ENCODE results near the gene ARMH2. TPM values are rescaled to one million over a fixed set of nuclear protein-coding genes. Genes with fewer than 3 reads are reported as not detected.
"Not testable (repeated sequence)": the region's sequence is repeated elsewhere in the genome, so short reads cannot be mapped to it uniquely, and the experiment has no call there.

The ARMH2 gene
- total RNA-seq, 4 donors from 2014 or later, result not detected

- H3K4me3 ChIP-seq, result no peak overlapping the region
- H3K9me3 ChIP-seq, result no peaks in the 10 kb centered on the region
- no peaks in the 10 kb centered on the region for H3K4me1 ChIP-seq
- no peak overlapping the region for H3K27ac ChIP-seq
- no peak for TF ChIP-seq CTCF (IDR thresholded peaks at IDR 0.05)
- TF ChIP-seq POLR2A (IDR thresholded peaks at IDR 0.05), result no peak
- H3K27me3 ChIP-seq, result no peaks in the 10 kb centered on the region
- H3K36me3 ChIP-seq, result no peaks in the 10 kb centered on the region
- no peak for DNase-seq
- intact Hi-C loops (cut with DNase I; ENCODE audit: low total_unique reads), result loop anchor here (10.0 kb wide), 1 partner anchor 177 kb away; no protein-coding TSS in a partner anchor
These were observed 37.4 kb downstream of the ARMH2 start for GRCh38 chr6:24761193-24761835.

GRCh38 chr6:24760210-24760609 lies 38.5 kb downstream of the ARMH2 start:
- H3K4me1 ChIP-seq, result no peaks in the 10 kb centered on the region
- no peaks in the 10 kb centered on the region for H3K9me3 ChIP-seq
- TF ChIP-seq POLR2A (IDR thresholded peaks at IDR 0.05) (no peak), CTCF (IDR thresholded peaks at IDR 0.05) (no peak)
- no peaks in the 10 kb centered on the region for H3K36me3 ChIP-seq
- H3K4me3 ChIP-seq, result no peak overlapping the region
- intact Hi-C loops (cut with DNase I; ENCODE audit: low total_unique reads), result loop anchor here (10.0 kb wide), 1 partner anchor 175 kb away; no protein-coding TSS in a partner anchor
- no peaks in the 10 kb centered on the region for H3K27me3 ChIP-seq
- H3K27ac ChIP-seq, result no peak overlapping the region
- no peak for DNase-seq

GRCh38 chr6:24759718-24760117 lies 39.0 kb downstream of the ARMH2 start:
- Histone ChIP-seq H3K36me3 (no peaks in the 10 kb centered on the region), H3K4me3 (no peak overlapping the region), H3K27me3 (no peaks in the 10 kb centered on the region), H3K4me1 (no peaks in the 10 kb centered on the region), H3K9me3 (no peaks in the 10 kb centered on the region), H3K27ac (no peak overlapping the region)
- intact Hi-C loops (cut with DNase I; ENCODE audit: low total_unique reads), result loop anchor here (10.0 kb wide), 1 partner anchor 175 kb away; no protein-coding TSS in a partner anchor
- DNase-seq, result no peak
- no peak for TF ChIP-seq POLR2A (IDR thresholded peaks at IDR 0.05)
- TF ChIP-seq CTCF (IDR thresholded peaks at IDR 0.05), result no peak

- TF ChIP-seq POLR2A (IDR thresholded peaks at IDR 0.05), result no peak
- no peak for TF ChIP-seq CTCF (IDR thresholded peaks at IDR 0.05)
- Histone ChIP-seq H3K4me1 (no peaks in the 10 kb centered on the region), H3K36me3 (no peaks in the 10 kb centered on the region), H3K27ac (no peak overlapping the region), H3K27me3 (no peaks in the 10 kb centered on the region), H3K9me3 (no peaks in the 10 kb centered on the region), H3K4me3 (no peak overlapping the region)
- no peak for DNase-seq
- intact Hi-C loops (cut with DNase I; ENCODE audit: low total_unique reads), result no loop called here
These were observed 41.1 kb downstream of the ARMH2 start for GRCh38 chr6:24757611-24758010.

- H3K9me3 ChIP-seq, result no peaks in the 10 kb centered on the region
- no peaks in the 10 kb centered on the region for H3K36me3 ChIP-seq
- no peaks in the 10 kb centered on the region for H3K4me1 ChIP-seq
- no peak overlapping the region for H3K4me3 ChIP-seq
- H3K27me3 ChIP-seq, result no peaks in the 10 kb centered on the region
- intact Hi-C loops (cut with DNase I; ENCODE audit: low total_unique reads), result no loop called here
- no peak for TF ChIP-seq POLR2A (IDR thresholded peaks at IDR 0.05)
- no peak for TF ChIP-seq CTCF (IDR thresholded peaks at IDR 0.05)
- no peak overlapping the region for H3K27ac ChIP-seq
- DNase-seq, result no peak
These were observed 43.4 kb downstream of the ARMH2 start for GRCh38 chr6:24755279-24755678.

- H3K9me3 ChIP-seq; intact Hi-C loops (cut with DNase I; ENCODE audit: low total_unique reads); H3K36me3 ChIP-seq; H3K27ac ChIP-seq; H3K4me1 ChIP-seq; H3K27me3 ChIP-seq; H3K4me3 ChIP-seq; DNase-seq: not testable (repeated sequence)
These were observed 44.3 kb downstream of the ARMH2 start for GRCh38 chr6:24754378-24754777.
